Aorta (tissue), 5 donors: Measurements from ENCODE around the gene CAPG. TPM values are rescaled to one million over a fixed set of nuclear protein-coding genes. Genes with fewer than 3 reads are reported as not detected.

Experiments
- ATAC-seq: fragments of 200-7000 bp; cut with Tn5 transposase; one replicate; pipeline ENCODE4 v1.9.1; 2022; ENCODE audit warnings: moderate library complexity; ENCODE audit not compliant: low FRiP score
- DNase-seq, 2 donors: peaks; one replicate each; pipeline ENCODE4 v3.0.0-alpha.2; 2020
- H3K27ac ChIP-seq, 2 donors: one replicate each; pipeline ENCODE4 v1.5.1; 2013; ENCODE audit warnings: low read length in 2 of 2, mild to moderate bottlenecking in 2 of 2, moderate library complexity in 2 of 2, control low read depth in 1 of 2, inconsistent platforms in 1 of 2, low read depth in 1 of 2
- H3K27me3 ChIP-seq, 2 donors: one replicate each; pipeline ENCODE4 v1.6.1; 2013; ENCODE audit warnings: control low read depth in 1 of 2, low read length in 1 of 2, mild to moderate bottlenecking in 1 of 2, moderate library complexity in 1 of 2; ENCODE audit not compliant: insufficient read depth in 2 of 2, control insufficient read depth in 1 of 2
- H3K36me3 ChIP-seq, 2 donors: one replicate each; pipeline ENCODE4 v1.6.1; 2013; ENCODE audit warnings: control low read depth in 1 of 2, low read length in 1 of 2, mild to moderate bottlenecking in 1 of 2; ENCODE audit not compliant: insufficient read depth in 2 of 2, control insufficient read depth in 1 of 2
- H3K4me1 ChIP-seq, 2 donors: one replicate each; pipeline ENCODE4 v1.6.1; 2013; ENCODE audit warnings: low read length in 2 of 2, control low read depth in 1 of 2, mild to moderate bottlenecking in 1 of 2, moderate library complexity in 1 of 2; ENCODE audit not compliant: insufficient read depth in 2 of 2, control insufficient read depth in 1 of 2
- H3K4me3 ChIP-seq, 2 donors: one replicate each; pipeline ENCODE4 v1.5.1; 2013; ENCODE audit warnings: low read length in 2 of 2, control low read depth in 1 of 2, mild to moderate bottlenecking in 1 of 2
- H3K9me3 ChIP-seq: one replicate; pipeline ENCODE4 v1.6.1; 2013; ENCODE audit warnings: mild to moderate bottlenecking, low read length; ENCODE audit not compliant: control insufficient read depth
- WGBS, 2 donors: extraction: QIAGEN DNeasy Blood & Tissue Kit; methylation state at CpG; one replicate each; pipeline ENCODE4 v1.1.7; 2013; 5-methylcytosine and 5-hydroxymethylcytosine counted together
- intact Hi-C, 2 donors: fragments of 100-400 bp; cut with DNase I; formaldehyde crosslinking; loops; one replicate each; pipeline versions ENCODE4 v1.14.2 to v1.15.0; 2022
- long read RNA-seq, 2 donors: library from polyadenylated mRNA; unstranded; transcript quantifications; one replicate each; pipeline ENCODE4 v2.0.0, GENCODE V29; 2020 to 2021
- polyA plus RNA-seq, 2 donors: library from polyadenylated mRNA; stranded (reverse); fragments of 200-250 nt; gene quantifications; one replicate each; pipeline ENCODE4 v1.2.3, GENCODE V29; 2013
- total RNA-seq, 2 donors: library from RNA; stranded (reverse); fragmentation: NEBNext Ultra II Directional; extraction: Animal tissue kit (Norgen Biotek cat#: 25700); gene quantifications; one replicate each; pipeline ENCODE4 v1.2.1, GENCODE V29; 2021
- donor health status: healthy with polysubstance abuse.
- donor health status: Bipolar disorder and iron deficiency.
- donor health status: DM: no; HTN: no; CAD: no.
- donor health status: DM: no; HTN: no; CAD: no.
- donor health status: DM: yes; HTN: yes; CAD: no.

CAPG gene
- total RNA-seq, result 10 to 100 TPM; 67.1 to 78.5 TPM
- polyA plus RNA-seq, result 100 to 1,000 TPM in 1 of 2 donors, 10 to 100 TPM in 1; 24.9 to 103 TPM
- long read RNA-seq, donor 1, transcript CAPG-204 (10 exons, 1,151 nt), result major isoform, 72 of 151 reads
- long read RNA-seq, donor 1, transcript CAPG-201 (10 exons, 1,442 nt), result minor isoform, 54 of 151 reads
- long read RNA-seq, donor 1, partial matches to known transcripts, result 9 of 151 reads
- long read RNA-seq, donor 1, other reads (novel, unspliced or antisense), result 16 of 151 reads
- long read RNA-seq, donor 2, transcript CAPG-204 (10 exons, 1,151 nt), result minor isoform, 11 of 27 reads
- long read RNA-seq, donor 2, transcript CAPG-201 (10 exons, 1,442 nt), result major isoform, 13 of 27 reads
- long read RNA-seq, donor 2, partial matches to known transcripts, result 2 of 27 reads
- long read RNA-seq, donor 2, other reads (novel, unspliced or antisense), result 1 of 27 reads

- WGBS, 2 donors, result 78% methylated on average over 12 of the region's 12 CpGs
- Histone ChIP-seq H3K36me3 (no peaks in the 10 kb centered on the region), H3K27ac (no peak within 1 kb of the TSS), H3K27me3 (no peaks in the 10 kb centered on the region), H3K4me1 (no peaks in the 10 kb centered on the region), H3K9me3 (no peaks in the 10 kb centered on the region), H3K4me3 (no peak within 1 kb of the TSS)
- DNase-seq, result peak; percentile 78 to 84
- peak; percentile 34 for ATAC-seq
- intact Hi-C loops, result no loop called here
Observed at GRCh38 chr2:85409845-85410583, at the start of gene CAPG. TSS of gene CAPG (minus strand) at chr2:85410366. CDS start at chr2:85402145, 8,221 bp downstream.

DNA sequence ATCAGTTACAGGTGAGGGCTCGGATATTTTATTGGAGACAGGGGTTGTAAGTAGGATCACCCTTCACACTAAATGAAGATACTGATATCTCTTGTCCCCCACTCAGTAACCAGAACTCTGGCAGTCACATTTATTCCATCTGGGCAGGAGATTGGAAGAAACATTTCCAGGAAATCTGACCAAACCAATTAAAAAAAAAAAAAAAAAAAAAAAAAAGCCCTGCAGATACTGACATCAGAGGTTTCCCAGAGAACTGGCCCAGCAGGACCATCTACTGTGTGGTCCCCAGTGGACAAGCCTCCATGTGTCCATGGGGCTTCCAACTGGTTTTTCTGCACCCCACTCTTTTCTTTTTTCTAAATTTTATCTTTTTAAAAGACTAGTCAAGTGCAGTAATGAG, 49.6 kb upstream of the CAPG start:
- H3K27me3 ChIP-seq, result no peaks in the 10 kb centered on the region
- intact Hi-C loops, result no loop called here

GRCh38 chr2:85458601-85459563, 48.7 kb upstream of the CAPG start:
- Histone ChIP-seq H3K27me3 (no peaks in the 10 kb centered on the region), H3K36me3 (no peaks in the 10 kb centered on the region), H3K9me3 (no peaks in the 10 kb centered on the region), H3K27ac (no peak overlapping the region), H3K4me3 (no peak overlapping the region), H3K4me1 (no peaks in the 10 kb centered on the region)
- intact Hi-C loops, result no loop called here
- ATAC-seq, result no peak
- DNase-seq, result no peak
- 85 to 87% methylated on average over 12 of the region's 12 CpGs for WGBS, 2 donors

More for the DNA sequence above, 49.6 kb upstream of the CAPG start:
- no peak overlapping the region for H3K27ac ChIP-seq
- no peak overlapping the region for H3K4me3 ChIP-seq
- ATAC-seq, result no peak
- no peak for DNase-seq
- WGBS, 2 donors, result 97 to 100% methylated on average over 1 of the region's 1 CpG
- H3K36me3 ChIP-seq, result no peaks in the 10 kb centered on the region
- no peaks in the 10 kb centered on the region for H3K9me3 ChIP-seq
- no peaks in the 10 kb centered on the region for H3K4me1 ChIP-seq

DNA sequence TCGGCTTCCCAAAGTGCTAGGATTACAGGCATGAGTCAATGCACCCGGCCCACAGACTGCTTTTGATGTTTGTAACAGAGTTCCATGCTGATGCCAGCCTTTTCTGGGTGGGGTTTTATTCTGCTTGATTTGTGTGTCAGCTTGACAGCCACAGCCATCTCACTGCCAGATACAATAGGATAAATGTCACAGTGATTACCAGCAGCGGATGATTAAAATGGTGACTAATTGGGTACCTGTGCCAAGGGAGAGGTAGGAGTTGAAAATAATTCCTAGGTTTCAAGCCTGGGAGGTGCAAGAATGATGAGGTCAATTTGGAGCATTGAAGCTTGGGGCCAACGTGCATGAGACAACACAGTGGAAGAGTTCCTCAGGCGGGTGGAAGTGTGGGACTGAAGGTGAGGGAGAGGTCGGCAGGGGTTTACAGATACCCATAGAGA, 47.7 kb upstream of the CAPG start:
- WGBS, 2 donors, result 48 to 58% methylated on average over 6 of the region's 6 CpGs
- no peaks in the 10 kb centered on the region for H3K27me3 ChIP-seq
- no peaks in the 10 kb centered on the region for H3K9me3 ChIP-seq
- intact Hi-C loops, result no loop called here
- no peaks in the 10 kb centered on the region for H3K36me3 ChIP-seq
- ATAC-seq (no peak), DNase-seq (no peak)
- H3K4me3 ChIP-seq, result no peak overlapping the region
- H3K27ac ChIP-seq, result no peak overlapping the region
- no peaks in the 10 kb centered on the region for H3K4me1 ChIP-seq

DNA sequence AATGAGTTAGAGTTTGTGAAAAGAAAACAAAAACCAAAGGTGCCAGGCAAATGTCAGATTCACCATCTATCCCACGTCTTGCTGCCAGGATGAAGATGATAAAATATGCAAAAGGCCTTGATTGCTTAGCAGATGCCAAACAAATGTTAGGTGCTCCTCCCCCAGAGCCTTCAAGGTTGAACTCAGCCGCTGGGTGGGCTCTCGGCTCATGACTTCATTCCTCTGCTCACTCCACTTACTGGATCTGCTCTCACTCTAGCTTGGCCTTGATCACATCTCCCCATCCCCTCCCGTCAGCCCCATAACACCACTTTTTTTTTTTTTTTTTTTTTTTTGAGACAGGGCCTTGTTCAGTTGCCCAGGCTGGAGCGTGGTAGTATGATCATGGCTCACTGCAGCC, 46.9 kb upstream of the CAPG start:
- no peaks in the 10 kb centered on the region for H3K27me3 ChIP-seq

GRCh38 chr2:85455552-85456090, 45.5 kb upstream of the CAPG start:
- Histone ChIP-seq H3K36me3 (no peaks in the 10 kb centered on the region), H3K27ac (no peak overlapping the region), H3K4me3 (no peak overlapping the region), H3K27me3 (no peaks in the 10 kb centered on the region), H3K9me3 (no peaks in the 10 kb centered on the region), H3K4me1 (no peaks in the 10 kb centered on the region)
- intact Hi-C loops, result no loop called here
- DNase-seq (peak in 1 of 2 donors; percentile 28), ATAC-seq (no peak)
- 67 to 78% methylated on average over 1 of the region's 1 CpG for WGBS, 2 donors

More for the DNA sequence above, 46.9 kb upstream of the CAPG start:
- no peak for ATAC-seq
- WGBS, 2 donors, result 87 to 89% methylated on average over 5 of the region's 5 CpGs
- H3K36me3 ChIP-seq, result no peaks in the 10 kb centered on the region
- intact Hi-C loops, result no loop called here
- no peak overlapping the region for H3K27ac ChIP-seq
- no peak for DNase-seq
- H3K9me3 ChIP-seq, result no peaks in the 10 kb centered on the region
- H3K4me1 ChIP-seq, result no peaks in the 10 kb centered on the region
- H3K4me3 ChIP-seq, result no peak overlapping the region

- ATAC-seq (no peak), DNase-seq (peak in 1 of 2 donors; percentile 30)
- no peaks in the 10 kb centered on the region for H3K36me3 ChIP-seq
- no peaks in the 10 kb centered on the region for H3K27me3 ChIP-seq
- H3K4me1 ChIP-seq, result no peaks in the 10 kb centered on the region
- intact Hi-C loops, result no loop called here
- no peak overlapping the region for H3K27ac ChIP-seq
- no peaks in the 10 kb centered on the region for H3K9me3 ChIP-seq
- no peak overlapping the region for H3K4me3 ChIP-seq
- 89 to 91% methylated on average over 7 of the region's 7 CpGs for WGBS, 2 donors
Observed at GRCh38 chr2:85453571-85453970, 43.4 kb upstream of the CAPG start.

DNA sequence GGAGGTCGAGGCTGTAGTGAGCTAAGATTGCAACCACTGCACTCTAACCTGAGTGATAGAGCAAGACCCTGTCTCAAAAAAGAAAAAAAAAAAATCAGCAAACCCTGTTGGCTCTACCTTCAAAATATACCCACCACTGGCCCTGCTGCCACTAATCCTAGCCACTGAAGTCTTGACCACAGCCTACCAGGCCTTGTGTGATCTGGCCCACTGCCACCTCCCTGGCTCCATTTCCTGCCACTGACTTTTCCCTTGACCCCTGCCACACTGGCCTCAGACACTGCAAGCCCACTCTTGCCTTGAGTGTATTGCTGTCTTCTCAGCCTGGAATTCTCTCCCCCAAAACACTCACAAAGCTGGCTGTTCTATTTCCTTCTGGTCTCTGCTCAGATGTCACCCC, 42.1 kb upstream of the CAPG start:
- Histone ChIP-seq H3K9me3 (no peaks in the 10 kb centered on the region), H3K27ac (no peak overlapping the region), H3K4me1 (no peaks in the 10 kb centered on the region), H3K36me3 (no peaks in the 10 kb centered on the region), H3K27me3 (no peaks in the 10 kb centered on the region), H3K4me3 (no peak overlapping the region)
- intact Hi-C loops, result no loop called here
- 88 to 98% methylated on average over 1 of the region's 1 CpG for WGBS, 2 donors
- peak in 1 of 2 donors; percentile 16 for DNase-seq
- no peak for ATAC-seq
